Inflammatory macrophage treated with lipopolysaccharide for 1 hour (primary cell): ENCODE results near the gene ATG3.
"Not testable (repeated sequence)": the region's sequence is repeated elsewhere in the genome, so short reads cannot be mapped to it uniquely, and the experiment has no call there.

ENCODE experiments used
- DNase-seq, 2 donors: peaks; one replicate each; pipeline ENCODE4 v3.0.0-alpha.2; 2020 to 2022

Gene ATG3

GRCh38 chr3:112497897-112498548 is 63.7 kb downstream of the ATG3 start:
- no peak for DNase-seq

- no peak for DNase-seq
Observed at GRCh38 chr3:112496366-112497067, 65.2 kb downstream of the ATG3 start.

GRCh38 chr3:112494448-112494767 is 67.4 kb downstream of the ATG3 start:
- DNase-seq = not testable (repeated sequence)

- DNase-seq = no peak
Observed at GRCh38 chr3:112492124-112492523, 69.6 kb downstream of the ATG3 start.

GRCh38 chr3:112491373-112491772 is 70.4 kb downstream of the ATG3 start:
- no peak for DNase-seq

- no peak for DNase-seq
Observed at GRCh38 chr3:112489674-112490479, 71.9 kb downstream of the ATG3 start.

- DNase-seq = no peak
Observed at GRCh38 chr3:112486811-112487505, 74.8 kb downstream of the ATG3 start.

GRCh38 chr3:112484352-112484751 is 77.4 kb downstream of the ATG3 start:
- no peak for DNase-seq

- no peak for DNase-seq
Observed at GRCh38 chr3:112482675-112483074, 79.1 kb downstream of the ATG3 start.
